Activated T-cell treated with anti-CD3 and anti-CD28 coated beads, Interleukin-2, amount 50 U/mL, for 1 hour (primary cell): Measurements from ENCODE around the gene AMDHD1.

Source experiments
- DNase-seq: peaks from one replicate; pipeline ENCODE4 v3.0.0-alpha.2; 2020

AMDHD1 gene, protein sequence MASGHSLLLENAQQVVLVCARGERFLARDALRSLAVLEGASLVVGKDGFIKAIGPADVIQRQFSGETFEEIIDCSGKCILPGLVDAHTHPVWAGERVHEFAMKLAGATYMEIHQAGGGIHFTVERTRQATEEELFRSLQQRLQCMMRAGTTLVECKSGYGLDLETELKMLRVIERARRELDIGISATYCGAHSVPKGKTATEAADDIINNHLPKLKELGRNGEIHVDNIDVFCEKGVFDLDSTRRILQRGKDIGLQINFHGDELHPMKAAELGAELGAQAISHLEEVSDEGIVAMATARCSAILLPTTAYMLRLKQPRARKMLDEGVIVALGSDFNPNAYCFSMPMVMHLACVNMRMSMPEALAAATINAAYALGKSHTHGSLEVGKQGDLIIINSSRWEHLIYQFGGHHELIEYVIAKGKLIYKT

DNA sequence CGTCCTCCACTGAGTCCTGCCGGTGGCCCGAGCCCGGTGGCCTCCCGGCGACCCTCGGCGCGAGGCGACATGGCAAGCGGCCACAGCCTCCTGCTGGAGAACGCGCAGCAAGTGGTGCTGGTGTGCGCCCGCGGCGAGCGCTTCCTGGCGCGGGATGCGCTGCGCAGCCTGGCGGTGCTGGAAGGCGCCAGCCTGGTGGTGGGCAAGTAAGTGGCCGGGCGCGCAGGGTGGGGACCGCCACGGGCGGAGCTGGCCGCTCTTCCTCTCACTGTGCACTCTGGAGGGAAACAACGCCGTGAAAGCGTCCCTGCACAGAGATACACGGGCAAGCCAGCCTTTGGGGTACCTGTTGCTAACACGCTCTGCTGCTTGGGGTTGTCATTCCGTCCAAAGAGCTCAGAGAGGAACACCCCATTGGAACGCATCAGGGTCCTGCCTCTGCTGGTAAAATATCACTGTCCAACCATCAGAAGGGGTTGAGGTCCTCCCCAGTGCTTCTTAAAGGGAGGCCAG lies at the start of gene AMDHD1:
TSS of gene AMDHD1 (plus strand) at position 2 of the 513 bp plus-strand sequence. CDS start at position 70, 68 bp downstream.
- DNase-seq = peak; percentile 72

DNA sequence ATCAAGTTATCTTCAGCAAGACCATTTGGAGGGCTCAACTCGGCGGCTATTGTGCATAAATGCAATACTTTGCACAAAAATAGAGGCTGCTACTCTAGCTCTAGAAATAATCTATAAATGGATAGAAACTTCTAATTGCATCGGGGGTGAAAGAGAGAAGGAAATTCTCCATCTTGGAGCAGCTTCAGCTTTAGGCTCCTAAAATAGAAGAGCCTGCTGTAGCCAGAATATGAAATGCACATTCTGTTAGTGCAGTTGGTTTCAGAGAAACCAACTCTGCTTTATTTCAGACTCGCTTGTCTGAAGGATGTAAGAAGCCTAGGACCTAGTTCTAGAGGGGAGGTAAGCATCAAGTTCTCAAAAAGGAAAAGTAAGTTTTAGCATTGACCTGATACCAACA lies 46.3 kb upstream of the AMDHD1 start:
- no peak for DNase-seq

DNA sequence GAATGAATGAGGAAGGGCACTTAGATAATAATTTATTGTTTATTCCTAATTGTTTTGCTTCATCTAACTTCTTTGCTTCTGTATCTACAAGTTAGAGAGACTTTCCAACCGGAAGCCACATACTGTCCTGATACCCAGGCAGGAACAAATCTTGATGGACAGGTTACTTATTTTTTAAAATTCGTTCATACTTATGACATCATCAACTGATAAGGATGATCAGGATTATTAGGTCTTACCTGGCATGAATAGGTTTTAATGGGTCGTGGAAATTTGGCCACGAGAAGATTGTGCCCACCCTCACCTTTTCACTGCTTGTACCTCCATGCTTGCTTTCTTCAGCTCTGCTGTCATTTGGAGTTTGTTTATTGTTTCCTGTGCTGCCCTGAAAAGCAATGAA lies 45.0 kb upstream of the AMDHD1 start:
- no peak for DNase-seq

DNA sequence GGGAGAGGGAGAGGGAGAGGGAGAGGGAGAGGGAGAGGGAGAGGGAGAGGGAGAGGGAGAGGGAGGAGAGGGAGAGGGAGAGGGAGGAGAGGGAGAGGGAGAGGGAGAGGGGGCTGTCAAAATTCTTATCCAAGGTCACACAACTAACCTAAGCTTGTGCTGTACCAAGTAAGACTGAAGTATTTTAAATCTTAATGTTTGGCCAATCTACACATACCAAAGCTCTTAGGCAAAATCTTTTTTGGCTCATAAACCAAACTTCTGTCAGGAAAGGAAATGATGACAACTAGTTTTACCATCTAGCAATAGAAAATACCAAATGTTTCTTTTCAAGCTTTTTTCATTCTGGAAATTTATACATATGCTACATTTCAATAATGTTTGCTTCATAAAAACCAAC lies 34.6 kb upstream of the AMDHD1 start:
- no peak for DNase-seq

DNA sequence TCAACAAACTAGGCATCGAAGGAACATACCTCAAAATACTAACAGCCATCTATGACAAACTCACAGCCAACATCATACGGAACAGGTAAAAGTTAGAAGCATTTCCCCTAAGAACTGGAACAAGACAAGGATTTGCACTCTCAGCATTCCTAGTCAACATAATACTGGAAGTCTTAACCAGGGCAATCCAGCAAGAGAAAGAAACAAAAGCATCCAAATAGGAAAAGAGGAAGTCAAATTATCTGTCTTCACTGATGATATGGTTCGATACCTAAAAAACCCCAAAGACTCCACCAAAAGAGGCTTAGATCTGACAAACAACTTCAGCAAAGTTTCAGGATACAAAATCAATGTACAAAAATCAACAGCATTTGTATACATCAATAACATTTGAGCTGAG lies 33.3 kb upstream of the AMDHD1 start:
- DNase-seq = no peak

DNA sequence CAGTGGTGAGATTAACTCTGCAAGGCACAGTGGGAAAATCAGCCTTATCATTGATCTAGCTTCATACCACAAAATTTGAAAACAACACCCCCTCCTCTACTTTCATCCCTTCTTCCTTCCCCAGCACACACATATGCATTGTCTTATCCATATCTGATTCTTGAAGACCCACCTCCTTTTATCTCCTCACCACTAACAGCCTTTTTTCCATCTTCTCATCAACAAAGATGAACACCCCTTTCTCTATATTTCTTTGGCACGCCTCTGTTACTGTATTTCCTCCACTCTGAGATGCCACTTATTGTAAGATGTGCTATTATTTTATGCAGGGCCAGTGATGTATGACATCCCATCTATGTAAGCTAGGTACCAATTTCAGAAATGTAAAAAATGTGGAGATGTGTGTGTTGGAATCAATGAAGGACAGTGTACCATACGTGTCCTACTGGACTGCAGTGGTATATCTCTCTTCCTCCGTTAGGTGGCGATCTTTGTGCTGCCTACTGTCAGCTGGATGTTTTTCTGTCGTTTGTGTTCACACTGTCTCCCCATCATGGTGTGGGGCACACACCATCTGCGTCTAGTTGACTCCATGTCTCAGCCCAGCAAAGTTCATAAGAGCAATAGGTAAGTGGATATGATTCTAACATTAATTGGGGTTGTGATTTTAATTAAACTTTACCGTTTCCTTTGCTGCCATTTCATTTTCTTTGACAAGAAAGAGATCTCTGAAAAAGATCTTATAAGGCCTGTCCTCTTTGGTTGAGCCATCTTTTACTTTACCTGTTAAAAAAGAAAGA lies 24.7 kb upstream of the AMDHD1 start:
- peak; percentile 22 for DNase-seq

DNA sequence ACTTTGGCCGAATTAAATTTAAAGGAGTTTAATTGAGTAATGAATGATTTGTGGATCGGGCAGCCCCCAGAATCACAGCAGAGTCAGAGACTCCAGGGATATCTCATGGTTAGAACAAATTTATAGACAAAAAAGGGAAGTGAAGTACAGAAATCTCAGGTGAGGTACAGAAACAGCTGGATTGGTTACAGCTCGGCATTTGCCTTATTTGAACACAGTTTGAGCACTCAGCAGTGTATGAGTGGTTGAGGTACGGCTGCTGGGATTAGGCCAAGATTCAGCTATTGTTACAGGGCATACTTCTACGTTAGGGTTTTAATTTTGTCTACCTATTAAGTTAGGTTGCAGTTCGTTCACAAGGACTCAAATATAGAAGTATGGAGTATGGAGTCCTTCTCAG lies 24.0 kb upstream of the AMDHD1 start:
- DNase-seq = no peak

DNA sequence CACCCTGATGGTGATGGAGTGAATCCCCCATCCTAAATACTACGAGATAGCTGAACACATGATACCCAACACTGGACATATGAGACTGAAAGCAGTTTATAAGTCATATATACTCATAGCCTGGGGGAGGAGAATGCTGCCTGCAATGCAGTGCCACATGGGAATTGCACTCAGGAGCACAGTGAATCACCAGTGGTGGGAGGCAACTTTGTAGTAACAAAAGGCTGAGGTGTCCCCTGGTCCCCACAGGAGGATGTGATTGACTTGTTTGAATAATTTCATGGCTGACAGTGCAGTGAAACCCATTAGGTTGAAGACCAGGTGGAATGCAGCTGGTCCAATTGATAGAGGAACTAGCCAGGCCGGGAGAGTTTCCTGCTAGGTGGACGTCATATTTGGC lies 20.9 kb upstream of the AMDHD1 start:
- no peak for DNase-seq

DNA sequence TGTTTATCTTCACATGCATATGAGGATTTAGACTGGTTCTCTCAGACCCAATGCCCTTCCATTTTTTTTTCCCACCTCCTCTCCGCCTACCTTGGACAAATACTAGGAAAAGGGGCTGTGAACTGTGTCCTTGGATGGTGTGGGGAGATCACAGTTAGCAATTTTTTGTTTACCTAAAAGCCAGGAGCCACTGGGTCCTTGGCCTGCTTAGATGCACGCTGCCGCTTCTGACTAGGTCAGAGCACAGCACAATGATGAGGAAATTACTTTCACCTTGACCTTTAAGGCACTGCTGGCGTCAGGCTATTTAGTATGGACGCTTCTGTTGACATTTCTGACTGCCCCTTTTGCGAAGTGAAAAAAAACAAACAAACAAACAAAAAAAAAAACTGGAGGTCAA lies 2.6 kb upstream of the AMDHD1 start:
- DNase-seq = no peak

DNA sequence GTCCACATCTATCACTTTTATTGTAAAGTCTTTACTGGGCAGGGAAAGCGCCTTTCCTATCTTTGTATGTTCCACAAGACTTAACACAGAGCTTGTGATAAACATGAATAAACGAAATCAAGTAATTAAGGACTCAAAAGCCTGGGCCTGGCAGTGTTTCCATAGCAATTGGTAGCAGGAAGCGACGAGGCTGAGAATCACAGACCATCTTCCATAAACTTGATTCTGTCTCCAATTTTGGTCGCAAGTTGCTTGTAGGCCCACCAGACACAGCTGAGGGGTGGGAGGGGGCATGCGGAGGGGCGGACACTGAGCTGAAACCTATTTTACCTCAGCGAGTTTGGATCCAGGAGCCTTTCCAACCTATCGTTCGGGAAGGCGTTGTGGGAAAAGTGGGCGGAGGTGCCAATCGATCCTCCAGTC lies 1.0 kb upstream of the AMDHD1 start:
- DNase-seq = no peak

DNA sequence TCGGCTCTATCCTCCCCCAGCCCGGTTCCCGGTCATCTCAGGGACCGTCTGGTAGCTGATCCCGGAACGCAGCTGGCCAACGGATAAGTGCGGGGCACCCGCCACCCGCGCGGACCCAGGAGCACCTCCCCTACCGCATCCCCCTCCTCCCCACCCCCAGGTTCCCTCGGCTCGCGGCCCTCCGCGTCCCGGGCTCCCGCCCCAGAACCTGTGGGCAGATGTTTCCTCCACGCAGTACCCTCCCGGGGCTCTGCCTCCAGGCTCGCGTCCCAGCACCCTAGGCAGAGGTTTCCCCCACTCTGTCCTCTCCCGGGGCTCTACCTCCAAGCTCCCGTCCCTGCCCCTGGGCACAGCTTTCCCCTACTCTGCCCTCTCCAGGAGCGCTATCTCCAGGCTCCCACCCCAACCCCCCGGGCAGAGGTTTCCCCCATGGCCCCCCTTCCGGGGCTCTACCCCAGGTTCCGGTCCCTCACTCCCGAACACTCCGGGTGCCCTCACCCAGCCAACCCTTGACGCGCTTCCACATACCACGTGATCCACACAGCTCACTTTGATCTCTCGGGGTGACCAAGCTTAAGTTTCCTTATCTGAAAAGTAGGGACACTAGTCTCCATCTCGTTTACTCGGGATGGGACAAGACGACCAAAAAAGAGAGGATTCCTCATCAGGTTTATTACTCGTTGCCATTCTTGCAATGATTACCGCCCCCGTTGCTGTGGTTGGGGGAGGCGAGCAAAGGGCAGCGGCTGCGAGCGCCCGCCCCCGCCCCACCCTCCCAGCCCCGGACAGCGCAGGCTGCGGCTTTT lies 404 bp upstream of the AMDHD1 start, which contains the start of gene CCDC38:
TSS of gene CCDC38 (minus strand) at position 91 of the 806 bp plus-strand sequence. CDS start 6,105 bp downstream, outside the sequence.
- DNase-seq = peak; percentile 79

DNA sequence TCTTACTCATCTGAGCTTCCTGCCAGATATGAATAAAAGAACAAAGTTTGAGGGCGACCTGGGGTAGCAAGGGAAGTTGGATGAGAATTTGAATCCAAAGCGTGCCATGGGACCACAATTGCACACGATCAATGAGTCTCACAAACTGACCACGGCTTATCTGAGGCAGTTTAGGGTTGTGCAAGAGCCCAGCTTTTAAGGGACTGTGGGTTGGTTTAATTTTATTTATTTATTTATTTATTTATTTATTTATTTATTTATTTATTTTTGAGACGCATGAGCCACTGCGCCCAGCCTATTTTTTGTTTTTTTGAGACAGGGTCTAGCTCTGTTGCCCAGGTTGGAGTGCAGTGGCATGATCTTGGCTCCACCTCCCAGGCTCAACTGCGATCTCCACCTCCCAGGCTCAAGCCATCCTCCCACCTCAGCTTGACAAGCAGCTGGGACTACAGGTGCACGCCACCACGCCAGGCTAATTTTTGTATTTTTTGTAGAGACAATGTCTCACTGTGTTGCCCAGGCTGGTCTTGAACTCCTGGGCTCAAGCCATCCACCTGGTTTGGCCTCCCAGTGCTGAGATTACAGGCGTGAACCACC lies 1.1 kb downstream of the AMDHD1 start:
- no peak for DNase-seq

DNA sequence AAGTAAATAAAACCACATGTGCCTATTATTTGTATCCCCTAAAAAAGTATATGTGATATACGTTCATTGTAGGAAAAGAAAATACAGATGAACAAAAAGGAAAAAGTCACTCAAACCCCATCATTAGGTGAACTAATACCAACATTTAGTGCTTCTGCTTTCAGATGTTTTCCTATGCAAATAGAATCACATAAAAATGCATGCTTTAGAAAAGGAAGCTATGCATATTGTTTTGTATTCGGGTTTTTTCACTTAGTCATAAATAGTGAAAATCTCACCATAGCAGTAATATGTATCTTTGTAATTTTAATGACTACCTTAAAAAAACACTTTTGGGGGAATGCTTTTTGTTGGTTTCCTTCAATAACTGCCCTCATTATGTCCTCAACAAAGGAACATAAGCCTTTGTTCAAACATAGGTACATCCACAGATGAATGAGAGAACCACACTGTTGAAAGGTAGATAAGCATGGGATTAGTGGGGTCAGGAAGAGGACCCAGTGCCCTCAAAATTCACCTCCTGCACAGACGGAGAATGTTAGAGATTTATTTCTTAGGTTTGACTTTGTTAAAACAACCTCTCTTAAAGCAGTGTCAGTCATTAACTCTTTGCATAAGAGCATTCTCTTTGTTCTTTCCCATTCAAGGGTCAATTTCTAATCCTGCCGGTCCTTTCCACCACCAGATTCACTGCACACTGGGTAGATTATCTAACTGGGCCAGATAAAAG lies 6.5 kb downstream of the AMDHD1 start:
- DNase-seq = no peak

DNA sequence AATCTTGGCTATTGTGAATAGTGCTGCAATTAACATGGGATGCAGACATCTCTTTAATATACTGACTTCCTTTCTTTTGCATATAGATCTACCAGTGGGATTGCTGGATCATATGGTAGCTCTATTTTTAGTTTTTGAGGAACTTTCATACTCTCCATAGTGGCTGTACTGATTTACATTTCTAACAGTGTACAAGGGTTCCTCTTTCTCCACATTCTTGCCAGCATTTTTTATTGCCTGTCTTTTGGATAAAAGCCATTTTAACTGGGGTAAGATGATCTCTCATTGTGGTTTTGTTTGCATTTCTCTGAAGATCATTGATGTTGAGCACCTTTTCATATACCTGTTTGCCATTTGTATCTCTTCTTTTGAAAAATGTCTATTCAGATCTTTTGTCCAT lies 8.4 kb downstream of the AMDHD1 start:
- DNase-seq = no peak

DNA sequence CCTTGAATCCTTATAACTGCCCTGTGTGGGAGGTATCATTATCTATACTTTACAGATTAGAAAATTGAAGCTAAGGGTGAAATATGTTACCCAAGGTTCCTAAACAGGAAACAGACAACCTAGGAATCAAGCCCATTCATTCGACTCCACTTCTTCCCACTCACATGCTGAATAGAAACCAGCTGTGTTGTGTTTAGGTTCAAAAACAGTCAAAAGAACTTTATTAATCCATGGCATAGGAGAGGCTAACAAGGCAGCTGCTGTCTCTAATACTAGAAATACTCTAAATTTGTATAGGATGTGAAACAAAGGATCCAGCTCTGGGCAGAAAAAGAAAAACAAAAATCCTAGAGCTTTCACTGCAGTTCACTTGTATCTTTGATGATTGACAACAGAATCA lies 9.9 kb downstream of the AMDHD1 start:
- no peak for DNase-seq

DNA sequence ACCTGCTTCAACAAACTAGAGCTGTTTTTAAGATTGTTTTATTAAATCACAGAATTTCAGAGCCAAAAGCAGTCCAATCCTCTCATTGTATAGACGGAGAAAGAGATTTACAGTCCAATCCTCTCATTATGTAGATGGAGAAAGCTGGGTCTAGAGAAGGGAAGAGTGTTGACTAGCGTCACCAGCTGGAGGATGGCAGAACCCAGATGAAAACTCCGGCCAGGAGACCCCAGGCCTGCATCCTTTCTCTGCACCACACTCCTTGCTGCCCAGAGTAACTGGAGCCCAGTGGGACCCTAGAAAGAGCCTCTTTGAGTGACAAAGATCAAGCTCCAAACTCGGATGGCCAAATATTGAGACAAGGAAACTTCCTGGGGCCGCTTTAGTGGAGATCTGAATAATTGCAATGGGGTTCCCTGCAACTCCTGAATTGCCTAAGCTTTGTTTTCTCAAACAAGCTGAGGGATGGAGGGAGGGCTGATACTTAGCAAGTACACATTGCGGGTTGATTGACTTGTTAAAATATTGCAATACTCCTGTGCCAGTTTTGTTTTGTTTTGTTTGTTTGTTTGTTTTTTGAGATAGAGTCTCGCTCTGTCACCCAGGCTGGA lies 12.5 kb downstream of the AMDHD1 start:
- no peak for DNase-seq

DNA sequence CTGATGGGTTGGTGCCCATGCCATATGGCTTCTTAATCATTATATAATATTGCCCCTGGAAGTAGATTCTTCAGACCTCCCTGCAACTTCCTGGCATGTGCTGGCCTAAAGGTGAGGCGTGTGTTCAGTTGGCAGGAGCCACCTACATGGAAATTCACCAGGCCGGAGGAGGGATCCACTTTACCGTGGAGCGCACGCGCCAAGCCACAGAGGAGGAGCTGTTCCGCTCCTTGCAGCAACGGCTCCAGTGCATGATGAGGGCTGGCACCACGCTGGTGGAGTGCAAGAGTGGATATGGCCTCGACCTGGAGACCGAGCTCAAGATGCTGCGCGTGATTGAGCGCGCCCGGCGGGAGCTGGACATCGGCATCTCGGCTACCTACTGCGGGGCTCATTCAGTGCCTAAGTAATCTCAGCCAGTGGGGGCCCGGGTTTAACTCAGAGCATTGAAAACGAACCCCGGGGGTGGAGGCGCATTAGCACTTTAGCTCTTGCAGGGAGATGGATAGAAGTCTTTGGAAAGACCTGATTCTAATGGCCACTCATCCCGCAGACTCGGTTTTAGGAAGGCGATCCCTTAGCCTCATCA lies 13.5 kb downstream of the AMDHD1 start:
- no peak for DNase-seq

DNA sequence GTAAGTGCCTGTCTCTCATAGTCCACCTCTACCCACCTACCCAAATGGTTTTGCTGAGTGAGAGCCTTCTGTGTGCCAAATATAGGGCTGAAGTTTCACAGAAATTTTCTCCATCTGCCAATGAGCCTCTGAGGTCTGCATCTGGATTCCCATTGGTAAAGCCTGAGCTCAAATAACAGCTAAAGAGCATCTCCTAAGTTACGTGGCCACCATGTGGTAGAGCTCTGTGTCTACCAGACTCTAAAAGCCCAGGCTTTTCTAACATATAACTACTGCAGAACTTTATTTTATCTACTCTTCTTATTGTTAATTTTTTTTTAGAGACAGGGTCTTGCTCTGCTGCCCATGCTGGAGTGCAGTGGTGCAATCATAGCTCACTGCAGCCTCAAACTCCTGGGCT lies 16.0 kb downstream of the AMDHD1 start:
- DNase-seq = no peak

DNA sequence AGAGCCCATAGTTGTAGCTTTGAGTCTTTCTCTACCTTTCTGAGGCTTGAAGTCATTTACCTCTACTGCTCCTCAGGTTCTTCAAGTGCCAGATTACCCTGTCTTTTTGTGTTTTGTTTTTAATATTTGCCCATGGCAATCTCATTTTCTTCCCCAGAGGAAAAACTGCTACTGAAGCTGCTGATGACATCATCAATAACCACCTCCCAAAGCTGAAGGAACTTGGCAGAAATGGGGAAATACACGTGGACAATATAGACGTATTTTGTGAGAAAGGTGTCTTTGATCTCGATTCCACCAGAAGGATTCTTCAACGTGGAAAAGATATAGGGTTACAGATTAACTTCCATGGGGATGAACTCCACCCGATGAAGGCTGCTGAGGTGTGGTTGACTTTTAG lies 17.1 kb downstream of the AMDHD1 start:
- no peak for DNase-seq

DNA sequence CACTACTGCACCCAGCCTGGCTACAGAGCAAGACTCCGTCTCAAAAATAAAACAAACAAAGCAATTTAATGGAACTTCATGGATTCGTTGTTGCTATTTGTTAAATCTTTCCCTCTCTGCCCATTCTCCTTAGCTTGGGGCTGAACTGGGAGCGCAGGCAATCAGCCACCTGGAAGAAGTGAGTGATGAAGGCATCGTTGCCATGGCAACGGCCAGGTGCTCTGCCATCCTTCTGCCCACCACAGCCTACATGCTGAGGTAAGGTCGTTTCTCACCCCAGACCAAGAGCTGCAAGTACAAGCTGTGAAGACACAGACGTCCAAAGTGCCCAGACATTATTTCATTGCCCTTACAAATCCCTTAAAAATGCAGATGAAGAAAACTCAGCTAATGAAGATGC lies 19.1 kb downstream of the AMDHD1 start:
- DNase-seq = no peak

DNA sequence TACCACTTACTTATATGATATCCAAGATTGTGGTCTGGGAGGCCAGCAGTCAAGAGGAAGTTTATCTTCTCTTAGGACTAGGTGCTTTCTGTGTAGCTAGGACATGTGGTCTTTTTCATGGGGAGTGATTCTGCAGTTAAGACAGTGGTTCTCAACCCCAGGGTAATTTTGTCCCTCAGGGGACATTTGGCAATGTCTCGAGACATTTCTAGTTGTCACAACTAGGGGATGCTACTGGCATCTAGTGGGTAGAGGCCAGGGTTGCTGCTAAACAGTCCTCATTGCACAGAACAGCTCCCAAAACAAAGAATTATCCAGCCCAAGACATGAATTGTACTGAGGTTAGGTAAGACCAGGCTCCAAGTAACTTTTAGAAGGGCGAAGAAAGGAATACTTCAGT lies 20.0 kb downstream of the AMDHD1 start:
- DNase-seq = no peak
